H1 (cell line): Measurements from ENCODE around the gene CNGA4. TPM values are rescaled to one million over a fixed set of nuclear protein-coding genes. Genes with fewer than 3 reads are reported as not detected.

Source experiments
- CTCF ChIA-PET: fragments of 300-600 bp; sonication (Branson Sonifier 250); formaldehyde crosslinking; loops from one replicate; lab custom pipeline; 2021; ENCODE audit not compliant: partially characterized antibody; lab: Charles Lee
- POLR2A ChIA-PET: fragments of 300-600 bp; sonication (Branson Sonifier 250); formaldehyde crosslinking; loops from one replicate; lab custom pipeline; 2021; ENCODE audit warnings: inconsistent platforms; ENCODE audit not compliant: partially characterized antibody; lab: Charles Lee
- DNase-seq, 2 experiments: peaks; one replicate each; pipeline versions ENCODE4 v3.0.0 to v3.0.0-alpha.2; 2010 to 2022; ENCODE audit warnings: low spot score in 2 of 2, low read depth in 1 of 2, mixed read lengths in 1 of 2
- FAIRE-seq: peaks from 2 replicates; lab custom pipeline; 2011; peaks lifted over from hg19 to GRCh38; lab: Jason Lieb, UNC
- H2AFZ ChIP-seq: 2 replicates; pipeline ENCODE4 v1.8.1; 2012; ENCODE audit warnings: low read length, inconsistent platforms
- H2AK5ac ChIP-seq: 2 replicates; pipeline ENCODE4 v1.6.1; 2013; ENCODE audit warnings: low read depth, low read length
- H2BK120ac ChIP-seq: replicated peaks from 2 replicates; pipeline ENCODE3; 2013; ENCODE audit warnings: low read depth, low read length, inconsistent platforms
- H2BK12ac ChIP-seq: 2 replicates; pipeline ENCODE4 v1.6.1; 2013; ENCODE audit warnings: low read depth, low read length
- H2BK15ac ChIP-seq: 2 replicates; pipeline ENCODE4 v1.6.1; 2013; ENCODE audit warnings: low read length
- H2BK20ac ChIP-seq: 2 replicates; pipeline ENCODE4 v1.6.1; 2013; ENCODE audit warnings: low read length
- H2BK5ac ChIP-seq: 2 replicates; pipeline ENCODE4 v1.6.1; 2013; ENCODE audit warnings: low read depth, low read length
- H3K14ac ChIP-seq: 2 replicates; pipeline ENCODE4 v1.6.1; 2013; ENCODE audit warnings: inconsistent platforms; ENCODE audit not compliant: insufficient read length
- H3K18ac ChIP-seq: 2 replicates; pipeline ENCODE4 v1.6.1; 2013; ENCODE audit warnings: low read length; ENCODE audit errors: extremely low read depth
- H3K23ac ChIP-seq: 2 replicates; pipeline ENCODE4 v1.6.1; 2013; ENCODE audit warnings: inconsistent platforms; ENCODE audit not compliant: insufficient read length
- H3K23me2 ChIP-seq: 2 replicates; pipeline ENCODE4 v1.6.1; 2013; ENCODE audit warnings: low read depth, low read length
- H3K27ac ChIP-seq: 2 replicates; pipeline ENCODE4 v1.6.1; 2011; ENCODE audit warnings: low read depth, low read length, inconsistent platforms
- H3K27me3 ChIP-seq, 4 experiments: replicated peaks in 1 of 4; 1 replicate in 1 of 4; 2 replicates in 3 of 4; pipeline versions ENCODE4 v1.6.1 to v1.8.1; 2011 to 2013; ENCODE audit warnings: low read length in 3 of 4, mild to moderate bottlenecking in 3 of 4, inconsistent platforms in 2 of 4, mixed read lengths in 2 of 4, moderate library complexity in 1 of 4; ENCODE audit not compliant: control insufficient read depth in 3 of 4, insufficient read depth in 3 of 4; ENCODE audit errors: extremely low read depth in 1 of 4
- H3K36me3 ChIP-seq, 4 experiments: 2 replicates each; pipeline versions ENCODE4 v1.6.1 to v1.8.1; 2011 to 2013; ENCODE audit warnings: mild to moderate bottlenecking in 4 of 4, low read length in 3 of 4, moderate library complexity in 2 of 4, control low read depth in 1 of 4, inconsistent platforms in 1 of 4; ENCODE audit not compliant: insufficient read depth in 4 of 4, control insufficient read depth in 2 of 4
- H3K4ac ChIP-seq: replicated peaks from 2 replicates; pipeline ENCODE3; 2013; ENCODE audit warnings: low read length, low read depth, mixed read lengths, inconsistent platforms; ENCODE audit not compliant: insufficient read length
- H3K4me1 ChIP-seq, 4 experiments: replicated peaks in 1 of 4; 1 replicate in 1 of 4; 2 replicates in 3 of 4; pipeline versions ENCODE4 v1.6.1 to v1.8.1; 2011 to 2013; ENCODE audit warnings: low read length in 3 of 4, inconsistent platforms in 2 of 4, mixed read lengths in 1 of 4; ENCODE audit not compliant: insufficient read depth in 4 of 4, control insufficient read depth in 3 of 4
- H3K4me2 ChIP-seq, 2 experiments: 2 replicates each; pipeline versions ENCODE4 v1.6.1 to v1.8.1; 2011 to 2013; ENCODE audit warnings: low read depth in 2 of 2, low read length in 2 of 2, control low read depth in 1 of 2, inconsistent platforms in 1 of 2, mild to moderate bottlenecking in 1 of 2; ENCODE audit not compliant: insufficient read depth in 1 of 2
- H3K4me3 ChIP-seq, 4 experiments: fragments of 200-600, 300-600 bp in 1 of 4; sonication (generic), shearing (Covaris generic), sonication (Bioruptor Twin) in 1 of 4; 2 replicates each; pipeline versions ENCODE4 v1.5.1 to v1.8.1; 2011 to 2016; ENCODE audit warnings: low read length in 4 of 4, low read depth in 3 of 4, control low read depth in 2 of 4, inconsistent platforms in 2 of 4, mild to moderate bottlenecking in 2 of 4, mixed read lengths in 1 of 4, moderate library complexity in 1 of 4; ENCODE audit not compliant: insufficient read depth in 2 of 4; ENCODE audit errors: extremely low read depth in 1 of 4
- H3K56ac ChIP-seq: replicated peaks from 2 replicates; pipeline ENCODE3; 2013; ENCODE audit warnings: low read depth, mild to moderate bottlenecking, mixed read lengths, low read length, inconsistent platforms; ENCODE audit not compliant: insufficient read length
- H3K79me1 ChIP-seq: 2 replicates; pipeline ENCODE4 v1.6.1; 2013; ENCODE audit warnings: low read depth, low read length, control low read depth
- H3K79me2 ChIP-seq, 2 experiments: 2 replicates each; pipeline versions ENCODE4 v1.6.1 to v1.8.1; 2012 to 2013; ENCODE audit warnings: low read length in 2 of 2, mild to moderate bottlenecking in 2 of 2, inconsistent platforms in 1 of 2; ENCODE audit not compliant: insufficient read depth in 2 of 2, control insufficient read depth in 1 of 2
- H3K9ac ChIP-seq, 4 experiments: replicated peaks in 1 of 4; 1 replicate in 1 of 4; 2 replicates in 3 of 4; pipeline versions ENCODE4 v1.6.1 to v1.8.1; 2011 to 2013; ENCODE audit warnings: low read depth in 3 of 4, low read length in 3 of 4, control low read depth in 2 of 4, mild to moderate bottlenecking in 2 of 4, moderate library complexity in 2 of 4, inconsistent platforms in 1 of 4; ENCODE audit errors: extremely low read depth in 1 of 4
- H3K9me3 ChIP-seq, 2 experiments: 2 replicates each; pipeline versions ENCODE4 v1.6.1 to v1.8.1; 2012 to 2013; ENCODE audit warnings: mild to moderate bottlenecking in 2 of 2, moderate library complexity in 2 of 2, control low read depth in 1 of 2, inconsistent platforms in 1 of 2, low read depth in 1 of 2, low read length in 1 of 2, mixed read lengths in 1 of 2; ENCODE audit not compliant: insufficient read depth in 2 of 2
- H4K20me1 ChIP-seq, 2 experiments: replicated peaks in 1 of 2; 2 replicates each; pipeline versions ENCODE3 to v1.8.1; 2011 to 2013; ENCODE audit warnings: inconsistent platforms in 2 of 2, low read length in 2 of 2, mild to moderate bottlenecking in 1 of 2; ENCODE audit not compliant: insufficient read depth in 2 of 2, control insufficient read depth in 1 of 2
- H4K5ac ChIP-seq: 2 replicates; pipeline ENCODE4 v1.6.1; 2013; ENCODE audit warnings: low read length, low read depth, mixed read lengths, inconsistent platforms; ENCODE audit not compliant: insufficient read length
- H4K8ac ChIP-seq: 2 replicates; pipeline ENCODE4 v1.8.0; 2013; ENCODE audit warnings: mild to moderate bottlenecking, moderate library complexity, low read length, inconsistent platforms; ENCODE audit not compliant: insufficient read depth; ENCODE audit errors: extremely low read depth
- H4K91ac ChIP-seq: replicated peaks from 2 replicates; pipeline ENCODE3; 2013; ENCODE audit warnings: low read length, mixed read lengths, inconsistent platforms; ENCODE audit not compliant: insufficient read length
- BCL11A ChIP-seq, 2 experiments: IDR thresholded peaks; one replicate each; pipeline ENCODE4 v1.6.1; 2011; ENCODE audit warnings: low read depth in 2 of 2, low read length in 2 of 2, mild to moderate bottlenecking in 2 of 2
- CBX5 ChIP-seq: fragments of 300-800, 300-1000 bp; sonication (generic); IDR thresholded peaks from 2 replicates; pipeline ENCODE4 v1.7.1; 2016; ENCODE audit warnings: antibody characterized with exemption, low read length, low read depth
- CHD1 ChIP-seq: IDR thresholded peaks from 2 replicates; pipeline ENCODE4 v1.6.1; 2012; ENCODE audit warnings: low read depth, low read length, improper control_type of control experiment
- CHD2 ChIP-seq: IDR thresholded peaks from 2 replicates; pipeline ENCODE4 v1.6.1; 2012; ENCODE audit warnings: low read length, improper control_type of control experiment
- EGR1 ChIP-seq: IDR thresholded peaks from 2 replicates; pipeline ENCODE4 v1.6.1; 2011; ENCODE audit warnings: low read depth, low read length, borderline replicate concordance
- HDAC6 ChIP-seq: IDR thresholded peaks from one replicate; pipeline ENCODE4 v1.7.1; 2012; ENCODE audit warnings: low read depth, mild to moderate bottlenecking, inconsistent platforms, low read length, moderate library complexity
- KDM5A ChIP-seq: fragments of 200-600 bp; IDR thresholded peaks from 2 replicates; pipeline ENCODE4 v1.7.1; 2012; ENCODE audit warnings: mild to moderate bottlenecking, low read length, inconsistent platforms, mixed read lengths
- NANOG ChIP-seq: IDR thresholded peaks from 2 replicates; pipeline ENCODE4 v1.6.1; 2011; ENCODE audit warnings: low read length, low read depth, mild to moderate bottlenecking, inconsistent platforms; ENCODE audit not compliant: insufficient read depth, poor library complexity, severe bottlenecking
- SIN3A ChIP-seq, 2 experiments: IDR thresholded peaks in 1 of 2; conservative IDR thresholded peaks in 1 of 2; 2 replicates each; pipeline ENCODE4 v1.6.1; 2011 to 2012; ENCODE audit warnings: low read length in 2 of 2, improper control_type of control experiment in 1 of 2, low read depth in 1 of 2, mild to moderate bottlenecking in 1 of 2
- SP1 ChIP-seq: IDR thresholded peaks from 2 replicates; pipeline ENCODE4 v1.6.1; 2011; ENCODE audit warnings: low read depth, low read length
- SP2 ChIP-seq: IDR thresholded peaks from 2 replicates; pipeline ENCODE4 v1.6.1; 2012; ENCODE audit warnings: mild to moderate bottlenecking, low read length, inconsistent platforms
- TBP ChIP-seq: IDR thresholded peaks from 2 replicates; pipeline ENCODE4 v1.6.1; 2011; ENCODE audit warnings: low read depth, low read length, improper control_type of control experiment
- TEAD4 ChIP-seq: IDR thresholded peaks from 2 replicates; pipeline ENCODE4 v1.6.1; 2012; ENCODE audit warnings: low read depth, low read length, inconsistent platforms, mixed read lengths
- WGBS, 2 experiments: shearing (Covaris generic) in 1 of 2; methylation state at CpG; one replicate each; pipeline versions ENCODE4 v1.1.6 to v1.1.7; 2013 to 2015; ENCODE audit warnings: low lambda C conversion rate in 2 of 2, mixed read lengths in 2 of 2, inconsistent platforms in 1 of 2, low coverage in 1 of 2, missing lambda C conversion rate in 1 of 2; ENCODE audit not compliant: insufficient replicate concordance in 2 of 2, insufficient coverage in 1 of 2, insufficient read length in 1 of 2; ENCODE audit errors: extremely low coverage in 1 of 2, missing lambda C conversion rate in 1 of 2; 5-methylcytosine and 5-hydroxymethylcytosine counted together
- polyA plus RNA-seq, 7 experiments: library from polyadenylated mRNA; depleted of rRNA in 3 of 7; stranded (reverse) in 5 of 7; unstranded in 2 of 7; fragments of >200 nt in 5 of 7; fragments of 200-250 nt in 2 of 7; gene quantifications; 1 replicate in 5 of 7; 2 replicates in 1 of 7; 4 replicates in 1 of 7; pipeline versions ENCODE4 v1.2.1 to v1.2.3, GENCODE V29; 2011 to 2013; ENCODE audit warnings: missing spikeins in 2 of 7, mixed read lengths in 2 of 7
- total RNA-seq: library from RNA; stranded (reverse); fragmentation: NEBNext Ultra II Directional; extraction: Animal tissue kit (Norgen Biotek cat#: 25700); gene quantifications from 2 replicates; pipeline ENCODE4 v1.2.1, GENCODE V29; 2021

Gene CNGA4
- total and polyA plus RNA-seq, 2 of the 8 experiments (the other 6 are each of a cell fraction or from before 2014, with no cell fraction given): 0.29 TPM; not detected in 1

- Histone ChIP-seq H2BK15ac (no peak overlapping the region), H2BK12ac (no peak overlapping the region)
- TF ChIP-seq CHD1: no peak
- no peak for TF ChIP-seq SP2
- no peak for TF ChIP-seq TBP
- TF ChIP-seq SP1: no peak
- TF ChIP-seq CHD2: no peak
- TF ChIP-seq TEAD4: no peak
- no peak for TF ChIP-seq HDAC6
- TF ChIP-seq SIN3A (conservative IDR thresholded peaks at IDR 0.05 in 1 of 2, IDR thresholded peaks at IDR 0.05 in 1 of 2; ENCODE audit: low read depth in 1 of 2, low read length in 2 of 2): no peak
- no peak for TF ChIP-seq NANOG
- no peak for TF ChIP-seq BCL11A (IDR thresholded peaks at IDR 0.05; ENCODE audit: low read depth in 2 of 2, low read length in 2 of 2)
- no peak for TF ChIP-seq CBX5
- no peak for TF ChIP-seq EGR1
- no peak for TF ChIP-seq KDM5A
- TF ChIP-seq, all 59 proteins: peak for 0
- FAIRE-seq (no peak), DNase-seq (no peak)
- H3K9ac ChIP-seq: no peak overlapping the region
- ChIA-PET CTCF (interaction anchor here (0.6 to 10.9 kb wide), 14 partner anchors 8 to 243 kb away, joined by 3 to 127 read pairs (median 12); partner anchors contain the start of gene CCKBR), POLR2A (interaction anchor here (1.2 to 1.3 kb wide), 2 partner anchors 36 to 79 kb away, joined by 3 to 7 read pairs; partner anchors contain the start of gene CAVIN3)
- no peak overlapping the region for H3K4me3 ChIP-seq
- H2AFZ ChIP-seq: no peak overlapping the region
- H3K4me2 ChIP-seq: no peak overlapping the region
- no peak overlapping the region for H4K91ac ChIP-seq
- no peaks in the 10 kb centered on the region for H3K23me2 ChIP-seq
- H3K79me2 ChIP-seq: no peaks in the 10 kb centered on the region
- no peak overlapping the region for H2BK5ac ChIP-seq
- H4K5ac ChIP-seq: no peak overlapping the region
- no peak overlapping the region for H2AK5ac ChIP-seq
- H3K36me3 ChIP-seq: no peaks in the 10 kb centered on the region
- H3K23ac ChIP-seq: no peak overlapping the region
- peaks cover 12 to 73% (median 45%) of the 10 kb centered on the region in 4 experiments for H3K27me3 ChIP-seq
- H3K9me3 ChIP-seq: no peaks in the 10 kb centered on the region
- no peak overlapping the region for H3K27ac ChIP-seq
- H3K79me1 ChIP-seq: no peaks in the 10 kb centered on the region
- H3K56ac ChIP-seq: no peak overlapping the region
- peaks cover 0 to 2% (median 0%) of the 10 kb centered on the region in 4 experiments; a peak in 2 of 7 replicates for H3K4me1 ChIP-seq
- H3K14ac ChIP-seq: no peak overlapping the region
- H2BK120ac ChIP-seq: no peak overlapping the region
- H2BK20ac ChIP-seq: no peak overlapping the region
- H4K20me1 ChIP-seq: no peaks in the 10 kb centered on the region
- 84% methylated on average over 4 of the region's 4 CpGs; no CpG with 5 or more reads in 1 of the 2 experiments for WGBS, 2 experiments
- no peak overlapping the region for H4K8ac ChIP-seq
- no peak overlapping the region for H3K4ac ChIP-seq
- no peak overlapping the region for H3K18ac ChIP-seq
Observed at GRCh38 chr11:6283453-6284023, 44.6 kb downstream of the CNGA4 start.
